Body of pancreas (tissue), 4 donors: ENCODE measurements around the gene RNF113B.

Source experiments
- POLR2A ChIP-seq, 3 donors: fragments of 450-650 bp; IDR thresholded peaks; one replicate each; pipeline ENCODE4 v1.6.1; 2016; ENCODE audit warnings: antibody characterized with exemption in 3 of 3, mild to moderate bottlenecking in 2 of 3
- TF ChIP-seq, protein P1 (sequence below), 7 experiments: fragments of 450-650 bp in 4 of 7; fragments of 200-600 bp in 3 of 7; sonication (generic) in 3 of 7; IDR thresholded peaks; one replicate each; pipeline ENCODE4 v1.5.1; 2016 to 2019; ENCODE audit warnings: antibody characterized with exemption in 7 of 7

DNA sequence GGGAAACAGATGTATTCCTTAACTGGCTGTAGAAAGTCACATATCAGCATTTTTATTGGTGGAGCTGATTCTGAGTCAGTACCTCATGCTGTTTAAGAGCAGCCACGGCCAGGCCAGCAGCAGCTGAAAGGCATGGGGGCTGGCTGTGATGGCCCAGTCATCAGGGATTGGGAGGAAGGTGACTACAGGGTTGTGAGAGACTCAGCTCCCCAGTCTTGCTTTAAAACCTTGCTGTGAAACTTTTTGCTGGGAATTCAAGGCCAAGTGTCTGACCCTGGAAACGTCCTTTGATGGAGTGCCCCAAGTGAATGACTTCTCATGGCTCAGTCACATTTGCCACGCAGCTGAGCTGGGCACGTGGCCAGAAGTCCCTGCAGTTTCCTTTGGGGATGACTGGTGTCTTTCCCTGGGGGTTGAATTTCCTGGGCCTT, 39.1 kb upstream of the RNF113B start:
- TF ChIP-seq, protein P1, sequence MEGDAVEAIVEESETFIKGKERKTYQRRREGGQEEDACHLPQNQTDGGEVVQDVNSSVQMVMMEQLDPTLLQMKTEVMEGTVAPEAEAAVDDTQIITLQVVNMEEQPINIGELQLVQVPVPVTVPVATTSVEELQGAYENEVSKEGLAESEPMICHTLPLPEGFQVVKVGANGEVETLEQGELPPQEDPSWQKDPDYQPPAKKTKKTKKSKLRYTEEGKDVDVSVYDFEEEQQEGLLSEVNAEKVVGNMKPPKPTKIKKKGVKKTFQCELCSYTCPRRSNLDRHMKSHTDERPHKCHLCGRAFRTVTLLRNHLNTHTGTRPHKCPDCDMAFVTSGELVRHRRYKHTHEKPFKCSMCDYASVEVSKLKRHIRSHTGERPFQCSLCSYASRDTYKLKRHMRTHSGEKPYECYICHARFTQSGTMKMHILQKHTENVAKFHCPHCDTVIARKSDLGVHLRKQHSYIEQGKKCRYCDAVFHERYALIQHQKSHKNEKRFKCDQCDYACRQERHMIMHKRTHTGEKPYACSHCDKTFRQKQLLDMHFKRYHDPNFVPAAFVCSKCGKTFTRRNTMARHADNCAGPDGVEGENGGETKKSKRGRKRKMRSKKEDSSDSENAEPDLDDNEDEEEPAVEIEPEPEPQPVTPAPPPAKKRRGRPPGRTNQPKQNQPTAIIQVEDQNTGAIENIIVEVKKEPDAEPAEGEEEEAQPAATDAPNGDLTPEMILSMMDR (IDR thresholded peaks at IDR 0.05), result no peak
- no peak for TF ChIP-seq POLR2A (IDR thresholded peaks at IDR 0.05)
